GM21515 (cell line): Measurements from ENCODE around the gene CD44.

ENCODE experiments used
- ATAC-seq: cut with Tn5 transposase; IDR thresholded peaks from one replicate; pipeline ENCODE4 v1.9.1; 2021; ENCODE audit not compliant: unreplicated experiment

The CD44 gene

DNA sequence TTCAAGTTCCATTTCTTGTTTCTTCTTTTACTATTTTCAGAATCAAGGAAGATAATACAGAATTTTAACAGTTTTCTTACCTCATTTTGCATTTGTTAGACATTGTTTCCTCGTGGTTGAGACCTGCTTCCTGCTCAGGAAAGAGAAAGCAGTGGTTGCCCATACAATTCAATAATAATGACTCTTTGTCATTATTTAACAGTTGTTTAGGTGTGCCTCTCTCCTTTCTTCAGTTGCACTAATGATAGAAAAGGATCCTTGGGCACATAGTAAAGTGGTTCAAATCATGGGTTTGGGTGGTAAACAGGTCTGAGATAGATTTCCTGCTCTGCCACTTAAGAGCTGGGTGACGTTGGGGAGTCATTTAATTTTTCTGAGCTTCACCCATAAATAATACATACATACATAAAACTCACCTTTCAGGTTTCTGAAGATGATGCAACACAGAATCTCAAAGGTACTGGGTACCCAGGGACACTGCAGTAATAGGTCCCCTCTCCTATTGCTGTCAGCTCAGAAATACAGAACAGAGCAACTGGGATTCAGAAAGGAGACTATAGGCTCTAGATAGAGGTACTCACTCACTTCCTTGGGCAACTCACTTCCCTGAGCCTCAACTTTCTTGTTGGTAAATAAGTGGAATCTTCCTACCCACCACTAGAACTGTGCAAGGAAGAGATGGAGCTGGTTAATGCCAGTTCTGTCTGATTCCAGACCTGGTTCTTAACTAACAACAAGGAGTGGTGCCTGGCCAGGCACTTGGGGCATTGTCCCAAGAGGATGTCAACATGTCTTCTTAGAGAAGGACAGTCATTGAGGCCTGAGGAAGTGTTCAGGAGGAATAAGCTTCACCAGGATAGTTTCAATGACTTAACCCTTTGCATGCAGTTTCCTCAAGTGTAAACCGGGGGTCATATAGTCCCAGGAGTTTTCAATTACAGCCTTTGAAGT, 34.9 kb downstream of the CD44 start:
- no peak for ATAC-seq

GRCh38 chr11:35174666-35175065, 35.7 kb downstream of the CD44 start:
- ATAC-seq: no peak

DNA sequence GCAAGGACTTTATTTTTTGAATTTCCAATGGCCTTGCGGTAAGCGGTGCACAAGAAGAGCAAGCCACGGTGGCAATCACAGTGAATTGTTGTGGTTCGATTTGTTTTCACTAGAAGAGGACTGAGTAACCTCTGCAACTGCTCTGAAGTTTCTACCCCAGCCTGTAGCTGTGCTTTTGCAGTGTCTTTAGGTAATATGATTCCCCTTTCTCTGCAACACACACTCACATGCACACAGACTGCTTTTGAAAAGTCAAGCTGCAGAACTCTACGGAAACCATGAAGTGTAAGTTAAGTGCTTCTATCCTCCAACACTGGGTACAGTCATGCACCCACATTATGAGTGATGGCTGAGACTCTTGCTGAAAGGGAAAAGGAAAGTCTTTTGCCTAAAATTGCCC, 38.4 kb downstream of the CD44 start:
- ATAC-seq: no peak

DNA sequence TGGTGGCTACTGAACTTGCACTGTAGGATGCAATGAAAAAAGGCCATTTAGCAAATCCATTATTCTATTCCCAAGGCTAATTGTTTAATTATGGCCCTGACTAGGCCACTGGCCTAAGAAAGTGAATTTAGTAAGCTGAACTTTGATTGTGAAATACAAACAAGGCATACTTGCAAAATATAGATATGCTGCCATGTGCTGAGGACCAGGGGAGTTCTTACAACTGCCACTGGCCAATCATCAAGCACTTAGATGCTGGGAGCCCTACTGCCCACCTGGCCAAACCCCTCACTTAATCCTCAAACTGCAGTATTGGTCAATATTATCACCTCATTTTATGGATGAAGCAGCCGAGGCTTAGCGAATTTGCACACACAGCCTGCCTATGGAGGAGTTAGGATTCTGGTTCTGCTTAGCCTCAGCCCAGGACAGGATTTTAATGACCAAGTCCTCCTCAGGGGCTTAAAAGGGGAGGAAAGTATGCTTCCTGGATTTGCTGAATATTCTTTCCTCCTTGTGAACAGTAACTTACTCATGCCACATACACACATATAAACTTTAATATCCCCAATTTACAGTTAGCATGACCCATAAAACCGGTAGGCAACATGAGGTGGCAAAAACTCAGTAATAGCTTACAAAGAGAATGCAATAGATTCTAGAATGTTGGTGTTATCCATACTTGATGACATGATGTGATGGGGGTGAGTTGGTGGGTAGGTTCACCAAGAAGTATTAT, 39.3 kb downstream of the CD44 start:
- ATAC-seq: no peak

DNA sequence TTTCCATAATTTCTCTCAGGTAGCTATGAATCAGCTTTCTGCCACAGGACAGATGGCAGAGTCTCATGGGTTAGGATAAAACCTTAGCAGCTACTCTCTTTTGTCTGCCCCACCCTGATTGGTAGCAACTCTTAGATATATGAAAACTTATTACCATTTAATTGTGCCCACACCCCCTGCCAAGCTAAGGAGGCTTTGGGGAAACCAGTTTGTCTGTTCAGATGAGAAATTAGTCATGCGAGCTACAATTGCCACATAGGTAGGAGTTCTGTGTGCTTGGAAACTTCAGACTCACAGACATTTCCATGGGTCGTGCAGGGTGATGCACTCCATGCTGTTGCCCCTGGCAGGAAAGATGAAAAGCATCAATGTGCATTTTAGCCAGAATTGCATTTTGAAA, 39.9 kb downstream of the CD44 start:
- no peak for ATAC-seq

GRCh38 chr11:35179466-35180135, 40.6 kb downstream of the CD44 start:
- ATAC-seq: no peak

GRCh38 chr11:35180317-35181233, 41.6 kb downstream of the CD44 start:
- ATAC-seq: no peak

GRCh38 chr11:35182317-35182939, 43.5 kb downstream of the CD44 start:
- peak; percentile 73 for ATAC-seq

DNA sequence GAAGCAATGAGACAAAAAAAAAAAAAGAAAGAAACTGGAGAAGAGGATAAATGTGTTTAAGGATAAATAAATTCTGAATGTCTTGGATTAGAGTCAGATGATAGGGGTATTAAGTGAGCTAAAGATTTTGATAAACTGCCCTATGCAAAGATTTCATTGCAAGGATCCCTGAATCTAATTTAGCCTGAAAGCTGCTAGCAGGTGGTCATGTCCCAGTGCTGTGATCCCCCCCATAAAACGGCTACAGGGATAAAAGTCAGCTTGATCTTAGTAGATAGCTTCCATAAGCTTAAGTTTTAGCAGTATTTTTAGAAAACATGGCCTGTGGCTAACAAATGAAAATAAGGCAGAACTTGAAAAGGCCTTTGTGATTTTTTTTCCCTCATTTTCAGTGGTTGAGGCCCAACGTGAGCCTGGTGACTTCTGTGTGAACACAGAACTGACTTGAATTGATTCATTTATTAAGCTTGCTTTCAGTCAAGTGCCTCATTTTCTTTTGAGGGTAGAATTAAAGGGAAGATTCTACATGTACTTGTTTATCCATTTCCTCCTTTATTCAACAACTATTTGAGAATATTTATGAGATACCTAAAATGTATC, 44.5 kb downstream of the CD44 start:
- no peak for ATAC-seq

GRCh38 chr11:35185696-35186095, 46.7 kb downstream of the CD44 start:
- no peak for ATAC-seq

DNA sequence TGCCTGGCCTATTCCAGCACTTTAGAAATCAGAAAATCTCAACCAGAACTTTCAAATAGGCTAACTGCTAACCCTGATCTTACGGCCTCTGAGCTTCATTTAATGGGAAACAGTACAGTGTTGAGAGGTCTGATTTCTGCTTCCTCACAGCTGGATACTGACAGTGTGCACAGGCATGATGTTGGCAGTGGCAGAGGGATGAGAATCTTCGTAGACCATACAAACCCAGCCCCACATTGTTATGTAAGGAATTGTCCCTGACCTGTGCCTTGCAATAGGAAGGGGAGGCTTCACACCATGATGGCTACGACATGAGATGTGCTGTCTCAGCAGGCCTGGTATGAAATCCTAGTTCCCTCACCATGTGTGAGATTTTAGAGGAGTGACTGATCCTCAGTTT, 49.0 kb downstream of the CD44 start:
- ATAC-seq: no peak

DNA sequence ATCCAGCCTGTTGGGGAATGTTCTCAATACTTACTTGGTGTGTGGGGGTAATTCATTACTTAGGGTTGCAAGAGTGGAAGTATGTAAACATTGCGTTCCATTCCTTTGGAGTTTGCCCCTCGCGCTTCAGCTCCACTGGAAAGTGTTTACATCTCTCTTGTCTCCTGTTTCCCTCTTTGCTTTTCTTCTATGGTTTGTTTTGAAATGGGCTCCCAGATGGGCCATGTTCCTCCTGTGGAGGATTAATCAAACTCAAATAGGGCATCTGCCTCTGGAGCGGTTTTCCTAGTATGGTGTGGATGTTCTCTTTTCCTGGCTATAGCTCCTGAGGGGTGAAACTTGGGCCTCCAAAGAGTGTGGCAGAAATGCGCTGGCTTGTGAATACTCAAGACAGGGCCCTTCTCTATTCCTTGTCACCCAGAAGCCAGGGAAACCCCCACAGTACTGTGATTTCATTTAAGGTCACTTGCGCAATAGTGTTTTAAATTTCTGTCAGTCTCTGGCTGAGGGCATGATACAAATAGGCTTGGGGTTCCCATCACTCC, 51.9 kb downstream of the CD44 start:
- no peak for ATAC-seq

GRCh38 chr11:35192347-35192746, 53.4 kb downstream of the CD44 start:
- no peak for ATAC-seq

DNA sequence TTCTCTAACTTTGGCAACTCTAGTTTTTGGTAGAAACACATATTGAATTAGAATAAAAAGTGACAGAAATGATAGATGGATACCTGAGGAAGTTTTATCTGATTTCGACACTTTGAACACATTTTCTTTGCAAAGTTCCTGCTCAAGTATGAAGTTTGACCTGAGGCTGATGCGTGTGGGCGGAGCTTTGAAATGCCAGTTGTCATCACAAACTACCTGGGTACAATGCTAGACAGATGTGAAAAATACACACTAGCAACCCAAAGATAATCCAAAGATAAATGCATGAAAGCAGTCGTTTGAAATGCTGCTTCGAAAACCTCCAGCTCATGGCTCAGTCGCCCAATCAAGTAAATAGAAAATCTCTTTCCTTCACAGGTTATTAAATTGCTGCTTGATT, 54.8 kb downstream of the CD44 start:
- ATAC-seq: no peak

GRCh38 chr11:35197292-35197691, 58.3 kb downstream of the CD44 start:
- ATAC-seq: no peak

- ATAC-seq: no peak
Measured at GRCh38 chr11:35200811-35201341, 61.9 kb downstream of the CD44 start.

GRCh38 chr11:35204614-35205013, 65.6 kb downstream of the CD44 start:
- no peak for ATAC-seq

DNA sequence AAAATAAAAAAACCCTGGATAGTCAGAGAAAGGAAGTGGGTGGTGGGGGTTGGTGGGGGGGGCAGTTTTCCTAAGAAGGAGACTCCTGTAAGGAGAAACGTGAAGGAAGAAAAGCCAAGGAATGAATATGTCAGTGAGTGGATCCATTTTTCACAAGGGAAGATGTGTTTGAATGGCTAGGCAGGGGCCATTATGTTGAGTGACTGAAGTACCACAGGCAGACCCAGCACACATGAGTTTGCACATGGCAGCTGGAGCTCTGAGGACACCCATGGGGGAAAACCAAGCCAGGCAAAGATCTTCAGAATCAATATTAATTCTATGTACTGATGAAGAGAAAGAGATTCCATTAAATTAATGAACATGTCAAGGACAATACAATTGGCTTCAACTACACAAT, 67.6 kb downstream of the CD44 start:
- ATAC-seq: no peak
